Skin epidermis (tissue), 12 donors: ENCODE data around the gene ARMC8.

Experiments
- H3K27ac ChIP-seq, 21 experiments: fragments of 200-600 bp; sonication (generic) in 11 of 21; one replicate each; pipeline ENCODE4 v1.5.0; 2020; ENCODE audit warnings: mild to moderate bottlenecking in 3 of 21, inconsistent platforms in 2 of 21, moderate library complexity in 2 of 21
- H3K4me3 ChIP-seq, 7 experiments: fragments of 200-600 bp; sonication (generic) in 2 of 7; one replicate each; pipeline ENCODE4 v1.5.0; 2020; ENCODE audit warnings: inconsistent platforms in 2 of 7, mild to moderate bottlenecking in 2 of 7, moderate library complexity in 1 of 7

The ARMC8 gene

GRCh38 chr3:138336454-138336999, 149.4 kb downstream of the ARMC8 start:
- Histone ChIP-seq H3K4me3 (no peak overlapping the region), H3K27ac (no peak overlapping the region)

DNA sequence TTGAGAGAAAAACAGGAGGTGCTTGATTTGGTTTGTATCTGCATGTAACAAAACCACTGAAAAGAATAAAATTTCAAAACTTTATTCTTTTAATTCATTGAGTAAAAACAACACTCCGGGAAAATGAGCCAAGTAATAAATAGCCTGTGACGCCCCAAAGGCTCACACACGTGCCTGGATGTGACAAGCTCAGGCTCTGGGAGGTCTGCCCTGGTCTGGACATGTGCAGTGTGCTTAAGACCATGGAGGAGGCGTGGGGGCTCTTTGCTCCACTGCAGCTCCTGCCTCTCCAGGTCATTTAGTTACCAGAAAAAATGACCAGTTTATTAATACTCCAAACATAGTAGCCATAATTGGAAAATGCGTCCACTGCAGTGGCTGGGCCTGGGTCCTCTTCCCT, 151.1 kb downstream of the ARMC8 start:
- H3K27ac ChIP-seq = no peak overlapping the region
- no peak overlapping the region for H3K4me3 ChIP-seq

DNA sequence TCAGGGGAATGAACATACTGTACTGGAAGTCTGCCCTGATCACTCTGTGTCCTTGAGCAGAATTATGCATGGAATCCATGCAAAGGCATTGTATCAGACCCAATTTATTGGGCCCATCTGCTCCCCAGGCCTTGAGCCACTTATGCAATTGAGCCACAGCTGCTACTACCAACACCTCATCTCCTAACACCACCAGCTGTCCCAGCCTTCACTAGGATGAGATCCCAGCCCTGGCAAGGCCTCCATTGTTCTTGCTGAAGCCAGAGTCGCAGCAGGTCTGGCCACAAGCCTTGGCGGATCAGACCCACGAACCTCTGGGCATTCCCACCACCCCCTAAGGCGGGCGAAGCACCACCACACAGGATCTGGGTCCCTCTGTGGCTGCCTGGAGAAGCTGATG, 151.7 kb downstream of the ARMC8 start:
- H3K27ac ChIP-seq = no peak overlapping the region
- H3K4me3 ChIP-seq = no peak overlapping the region

GRCh38 chr3:138340511-138340910, 153.4 kb downstream of the ARMC8 start:
- H3K27ac ChIP-seq = no peak overlapping the region
- H3K4me3 ChIP-seq = no peak overlapping the region

DNA sequence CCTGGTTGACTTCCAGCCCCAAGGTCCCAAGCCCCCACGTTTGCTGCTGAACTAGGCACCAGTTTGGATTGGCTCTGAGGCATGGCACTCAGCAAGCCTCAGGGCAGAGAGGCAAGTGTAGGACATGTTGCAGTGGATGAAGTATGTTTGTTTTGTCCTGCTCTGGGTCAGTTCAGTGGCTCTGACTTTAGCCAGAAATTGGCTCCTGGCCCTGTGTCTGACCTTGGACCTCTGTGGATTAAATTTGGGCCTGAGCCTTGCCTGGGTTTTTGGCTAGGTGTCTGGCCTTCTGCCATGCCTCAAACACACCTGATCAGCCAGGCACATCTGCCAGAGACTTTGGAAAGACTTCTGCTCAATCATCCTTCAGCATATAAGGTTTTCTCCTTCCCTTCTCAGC, 157.7 kb downstream of the ARMC8 start:
- H3K4me3 ChIP-seq = no peak overlapping the region
- H3K27ac ChIP-seq = no peak overlapping the region
